DOHH2 (cell line): ENCODE data around the gene GYPC.
"Not testable (repeated sequence)": the region's sequence is repeated elsewhere in the genome, so short reads cannot be mapped to it uniquely, and the experiment has no call there.

Source experiments
- H3F3A ChIP-seq: fragments of 200-600 bp; sonication (generic), shearing (Covaris generic); 2 replicates; pipeline ENCODE4 v1.6.0; 2016; ENCODE audit warnings: antibody characterized with exemption, mild to moderate bottlenecking; ENCODE audit not compliant: control insufficient read depth, insufficient read depth
- H3K27ac ChIP-seq: fragments of 200-600 bp; sonication (generic); 2 replicates; pipeline ENCODE4 v1.5.1; 2014; ENCODE audit warnings: low read depth, mild to moderate bottlenecking, low read length, moderate library complexity
- H3K27me3 ChIP-seq: fragments of 200-600 bp; sonication (generic); 2 replicates; pipeline ENCODE4 v1.6.1; 2014; ENCODE audit warnings: mild to moderate bottlenecking, low read length, mixed read lengths; ENCODE audit not compliant: control insufficient read depth
- H3K36me3 ChIP-seq: fragments of 200-600 bp; sonication (generic); 2 replicates; pipeline ENCODE4 v1.6.1; 2014; ENCODE audit warnings: mild to moderate bottlenecking, low read length, moderate library complexity, mixed read lengths; ENCODE audit not compliant: control insufficient read depth
- H3K4me1 ChIP-seq: fragments of 200-600 bp; sonication (generic); 2 replicates; pipeline ENCODE4 v1.6.1; 2014; ENCODE audit warnings: mild to moderate bottlenecking, low read length, mixed read lengths; ENCODE audit not compliant: control insufficient read depth
- H3K4me2 ChIP-seq: fragments of 200-600 bp; sonication (generic); 2 replicates; pipeline ENCODE4 v1.6.0; 2014; ENCODE audit warnings: mild to moderate bottlenecking, low read length, moderate library complexity
- H3K4me3 ChIP-seq: fragments of 200-600 bp; sonication (generic); 2 replicates; pipeline ENCODE4 v1.5.1; 2014; ENCODE audit warnings: mild to moderate bottlenecking, low read length, mixed read lengths
- H3K79me2 ChIP-seq: fragments of 200-600 bp; sonication (generic); 2 replicates; pipeline ENCODE4 v1.6.1; 2014; ENCODE audit warnings: mild to moderate bottlenecking, low read length, mixed read lengths; ENCODE audit not compliant: control insufficient read depth
- H3K9me2 ChIP-seq: fragments of 200-600 bp; sonication (generic); replicated peaks from 2 replicates; pipeline ENCODE4 v1.6.1; 2014; ENCODE audit warnings: mild to moderate bottlenecking, low read length, mixed read lengths; ENCODE audit not compliant: control insufficient read depth
- H3K9me3 ChIP-seq: fragments of 200-600 bp; sonication (generic); 2 replicates; pipeline ENCODE4 v1.6.1; 2014; ENCODE audit warnings: antibody characterized with exemption, low read length, mixed read lengths; ENCODE audit not compliant: control insufficient read depth, insufficient read depth
- H4K20me1 ChIP-seq: fragments of 200-600 bp; sonication (generic); 2 replicates; pipeline ENCODE4 v1.6.0; 2014; ENCODE audit warnings: low read depth, mild to moderate bottlenecking, antibody characterized with exemption, low read length, moderate library complexity; ENCODE audit not compliant: control insufficient read depth, insufficient read depth
- CTCF ChIP-seq: fragments of 200-600 bp; sonication (generic); IDR thresholded peaks from one replicate; pipeline ENCODE4 v1.5.1; 2014; ENCODE audit warnings: antibody characterized with exemption, mild to moderate bottlenecking, low read depth, low read length; ENCODE audit not compliant: poor library complexity, severe bottlenecking
- EZH2phosphoT487 ChIP-seq: fragments of 200-600 bp; sonication (generic); IDR thresholded peaks from 2 replicates; pipeline ENCODE4 v1.6.1; 2017; ENCODE audit warnings: borderline replicate concordance, mild to moderate bottlenecking, antibody characterized with exemption, low read length, moderate library complexity, mixed read lengths

GYPC gene

DNA sequence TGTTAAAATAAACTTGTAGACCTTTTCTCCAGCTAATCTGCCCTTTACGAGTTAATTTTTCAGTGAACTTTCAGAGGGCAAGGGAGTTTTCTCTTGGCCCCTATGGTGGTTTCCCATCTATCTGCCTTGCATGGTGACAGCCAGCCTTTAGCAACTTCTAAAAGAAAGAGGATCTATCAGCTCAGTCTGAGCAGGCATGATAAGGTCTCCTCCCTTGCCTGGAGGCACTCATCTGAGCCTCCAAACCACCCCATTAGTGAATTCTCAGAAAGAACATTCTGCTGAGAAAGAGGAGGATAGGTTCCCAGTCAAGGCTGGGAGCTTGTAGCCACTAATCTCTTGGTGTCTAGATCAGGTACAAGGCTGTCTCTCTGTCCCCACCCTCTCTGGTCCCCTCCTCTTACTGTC, 10.7 kb upstream of the GYPC start:
- no peaks in the 10 kb centered on the region for H3K9me2 ChIP-seq
- no peaks in the 10 kb centered on the region for H3F3A ChIP-seq
- no peaks in the 10 kb centered on the region for H3K36me3 ChIP-seq
- no peaks in the 10 kb centered on the region for H3K79me2 ChIP-seq
- H3K9me3 ChIP-seq = peaks cover 5% of the 10 kb centered on the region; the same call in 1 of the 2 replicates
- H3K27me3 ChIP-seq = no peaks in the 10 kb centered on the region
- H3K27ac ChIP-seq = no peak overlapping the region
- no peak overlapping the region for H3K4me3 ChIP-seq
- no peak for TF ChIP-seq EZH2phosphoT487
- H3K4me2 ChIP-seq = no peak overlapping the region
- no peaks in the 10 kb centered on the region for H4K20me1 ChIP-seq
- peaks cover 15% of the 10 kb centered on the region for H3K4me1 ChIP-seq

GRCh38 chr2:126646026-126646425, 9.9 kb upstream of the GYPC start:
- peaks cover 15% of the 10 kb centered on the region for H3K4me1 ChIP-seq
- H4K20me1 ChIP-seq = no peaks in the 10 kb centered on the region
- no peaks in the 10 kb centered on the region for H3K36me3 ChIP-seq
- no peaks in the 10 kb centered on the region for H3K27me3 ChIP-seq
- no peaks in the 10 kb centered on the region for H3K79me2 ChIP-seq
- no peak overlapping the region for H3K4me3 ChIP-seq
- peaks cover 5% of the 10 kb centered on the region; the same call in 1 of the 2 replicates for H3K9me3 ChIP-seq
- H3K4me2 ChIP-seq = no peak overlapping the region
- H3F3A ChIP-seq = no peaks in the 10 kb centered on the region
- TF ChIP-seq EZH2phosphoT487 = no peak
- TF ChIP-seq CTCF = no peak
- no peaks in the 10 kb centered on the region for H3K9me2 ChIP-seq
- no peak overlapping the region for H3K27ac ChIP-seq

- H3K36me3 ChIP-seq, H4K20me1 ChIP-seq, H3K4me3 ChIP-seq, H3K79me2 ChIP-seq, H3K4me2 ChIP-seq, H3K9me2 ChIP-seq, H3F3A ChIP-seq, H3K27ac ChIP-seq, H3K27me3 ChIP-seq, H3K9me3 ChIP-seq: not testable (repeated sequence)
- peaks cover 15% of the 10 kb centered on the region for H3K4me1 ChIP-seq
Observed at GRCh38 chr2:126647714-126648344, 8.1 kb upstream of the GYPC start.

GRCh38 chr2:126648345-126648786, 7.6 kb upstream of the GYPC start:
- H3F3A ChIP-seq, H3K9me3 ChIP-seq, H3K27ac ChIP-seq, H3K4me3 ChIP-seq, H3K4me2 ChIP-seq, H4K20me1 ChIP-seq, H3K9me2 ChIP-seq, H3K36me3 ChIP-seq, H3K79me2 ChIP-seq, H3K27me3 ChIP-seq: not testable (repeated sequence)
- peaks cover 15% of the 10 kb centered on the region for H3K4me1 ChIP-seq

GRCh38 chr2:126649101-126649500, 6.9 kb upstream of the GYPC start:
- Histone ChIP-seq H3F3A (no peaks in the 10 kb centered on the region), H3K4me3 (no peak overlapping the region), H3K9me2 (no peaks in the 10 kb centered on the region), H3K36me3 (no peaks in the 10 kb centered on the region), H4K20me1 (no peaks in the 10 kb centered on the region), H3K27ac (no peak overlapping the region), H3K4me1 (peaks cover 12% of the 10 kb centered on the region), H3K9me3 (peaks cover 2% of the 10 kb centered on the region; the same call in 1 of the 2 replicates), H3K4me2 (no peak overlapping the region), H3K79me2 (no peaks in the 10 kb centered on the region), H3K27me3 (no peaks in the 10 kb centered on the region)
- TF ChIP-seq EZH2phosphoT487 (no peak), CTCF (no peak)
